ENCODE results near the gene C1orf105.
A peak's percentile ranks its signal among the peaks of the same experiment; 100 is the strongest.

The C1orf105 gene

GRCh38 chr1:172442843-172443565 lies 22.5 kb downstream of the C1orf105 start:
- ATAC-seq (replicated peaks; ENCODE audit: extremely low read depth, poor library complexity, severe bottlenecking) (peak; percentile 9), DNase-seq (ENCODE audit: low spot score in 2 of 2) (no peak)
- H3K4me3 Mint-ChIP-seq = peak overlapping the region; percentile 90
- peaks cover 48% of the 10 kb centered on the region for H3K4me1 Mint-ChIP-seq
- no peaks in the 10 kb centered on the region for H3K9me3 Mint-ChIP-seq
- no peaks in the 10 kb centered on the region for H3K27me3 Mint-ChIP-seq
- H3K27ac Mint-ChIP-seq (ENCODE audit: low read depth) = peak overlapping the region; percentile 93
- peaks cover 10% of the 10 kb centered on the region for H3K36me3 Mint-ChIP-seq (ENCODE audit: insufficient read depth)

DNA sequence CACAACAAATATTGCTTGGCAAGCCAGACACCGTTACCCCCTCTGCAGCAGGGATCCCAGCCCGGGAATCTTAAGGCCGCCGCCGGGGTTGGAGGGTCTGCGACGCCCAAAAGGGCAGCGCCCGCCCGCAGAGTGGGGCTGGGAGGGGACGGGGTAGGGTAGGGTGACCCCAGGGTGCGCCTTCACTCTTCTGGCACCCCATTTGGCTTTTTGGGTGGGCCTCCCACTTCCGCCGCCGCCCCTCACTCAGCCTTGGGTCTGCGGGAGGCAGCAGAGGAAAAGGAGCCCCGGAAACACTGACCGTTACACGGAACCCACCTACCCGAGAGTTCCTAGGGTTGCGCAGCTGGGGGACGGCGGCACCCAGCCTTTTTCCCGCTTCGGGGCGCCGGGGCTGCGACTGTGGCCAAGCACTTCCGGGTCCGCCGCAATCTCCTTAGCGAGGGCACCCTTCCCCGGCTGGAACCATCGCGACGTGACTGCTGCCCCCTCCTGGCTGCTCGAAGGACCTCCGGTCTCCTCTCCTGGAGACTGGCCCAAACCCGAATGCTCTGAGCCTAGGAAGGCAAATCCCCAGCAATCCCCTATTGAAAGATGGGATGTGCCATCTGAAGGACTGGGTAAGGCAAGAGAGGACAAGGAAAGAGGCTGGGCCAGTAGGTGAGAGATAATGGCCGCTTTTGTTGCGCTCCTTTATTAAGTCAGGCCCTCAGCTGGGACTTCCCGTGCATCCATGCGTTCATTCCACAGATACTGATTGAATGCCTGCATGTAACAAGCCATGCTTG lies 23.4 kb downstream of the C1orf105 start, which contains the start of gene PIGC:
Gene PIGC (minus strand): TSS at position 404 of the 788 bp plus-strand sequence. CDS start 1,447 bp downstream, outside the sequence.
- Mint-ChIP-seq H3K4me1 (peaks cover 48% of the 10 kb centered on the region), H3K36me3 (ENCODE audit: insufficient read depth) (peaks cover 10% of the 10 kb centered on the region), H3K27ac (ENCODE audit: low read depth) (peak within 1 kb of the TSS; percentile 93), H3K4me3 (peak within 1 kb of the TSS; percentile 90), H3K9me3 (no peaks in the 10 kb centered on the region), H3K27me3 (no peaks in the 10 kb centered on the region)
- DNase-seq (ENCODE audit: low spot score in 2 of 2) = peak; percentile 80 to 88
- ATAC-seq (replicated peaks; ENCODE audit: extremely low read depth, poor library complexity, severe bottlenecking) = peak; percentile 99

DNA sequence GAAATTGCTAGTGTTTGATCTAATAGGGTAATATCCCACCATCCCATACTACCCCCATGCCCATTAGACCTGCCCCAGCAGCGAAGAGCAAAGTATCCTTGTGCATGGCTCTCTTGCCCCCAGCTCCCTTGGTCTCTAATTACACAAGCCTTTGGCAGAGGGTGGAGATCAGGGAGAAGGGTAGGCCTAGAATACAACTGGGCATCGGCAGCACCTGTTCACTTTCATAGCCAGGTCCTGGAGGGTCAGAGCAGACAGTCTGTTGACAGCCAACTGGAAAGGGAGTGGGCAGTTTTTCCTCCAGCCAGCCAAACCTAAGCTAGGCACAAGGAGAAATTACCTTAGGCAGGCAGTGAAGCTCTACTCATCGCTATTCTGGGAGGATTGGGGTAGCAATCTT lies 26.1 kb downstream of the C1orf105 start:
- Mint-ChIP-seq H3K27ac (ENCODE audit: low read depth) (no peak overlapping the region), H3K4me1 (peaks cover 28% of the 10 kb centered on the region), H3K36me3 (ENCODE audit: insufficient read depth) (peaks cover 5% of the 10 kb centered on the region), H3K9me3 (no peaks in the 10 kb centered on the region), H3K27me3 (no peaks in the 10 kb centered on the region), H3K4me3 (no peak overlapping the region)
- ATAC-seq (replicated peaks; ENCODE audit: extremely low read depth, poor library complexity, severe bottlenecking) (no peak), DNase-seq (ENCODE audit: low spot score in 2 of 2) (no peak)

DNA sequence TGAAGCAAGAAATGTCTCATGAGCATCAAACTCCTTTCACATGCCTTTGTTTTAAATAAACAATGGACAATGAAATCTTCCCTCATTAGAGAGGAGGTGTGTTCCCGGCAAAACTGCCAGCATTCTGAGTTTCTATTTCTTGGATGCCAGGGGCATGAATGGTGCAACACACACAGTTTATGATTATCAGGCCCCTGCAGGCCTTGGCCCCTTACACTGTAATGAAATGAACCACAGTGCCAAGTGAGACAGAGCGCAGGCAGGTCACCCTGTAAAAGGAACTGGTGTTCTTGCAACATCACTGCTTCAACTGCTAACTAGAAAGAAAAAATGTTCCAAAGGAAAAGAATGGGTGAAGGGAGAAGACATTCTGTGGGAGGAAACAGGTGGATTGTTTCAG lies 27.2 kb downstream of the C1orf105 start:
- H3K27ac Mint-ChIP-seq (ENCODE audit: low read depth) = no peak overlapping the region
- DNase-seq (ENCODE audit: low spot score in 2 of 2) (no peak), ATAC-seq (replicated peaks; ENCODE audit: extremely low read depth, poor library complexity, severe bottlenecking) (no peak)
- no peak overlapping the region for H3K4me3 Mint-ChIP-seq
- H3K9me3 Mint-ChIP-seq = no peaks in the 10 kb centered on the region
- H3K36me3 Mint-ChIP-seq (ENCODE audit: insufficient read depth) = peaks cover 3% of the 10 kb centered on the region
- no peaks in the 10 kb centered on the region for H3K27me3 Mint-ChIP-seq
- H3K4me1 Mint-ChIP-seq = peaks cover 17% of the 10 kb centered on the region

- Mint-ChIP-seq H3K27ac (ENCODE audit: low read depth) (no peak overlapping the region), H3K4me1 (peaks cover 4% of the 10 kb centered on the region), H3K36me3 (ENCODE audit: insufficient read depth) (no peaks in the 10 kb centered on the region), H3K9me3 (no peaks in the 10 kb centered on the region), H3K27me3 (no peaks in the 10 kb centered on the region), H3K4me3 (no peak overlapping the region)
- no peak for DNase-seq (ENCODE audit: low spot score in 2 of 2)
- no peak for ATAC-seq (replicated peaks; ENCODE audit: extremely low read depth, poor library complexity, severe bottlenecking)
These were observed 28.6 kb downstream of the C1orf105 start for GRCh38 chr1:172448995-172449584.

DNA sequence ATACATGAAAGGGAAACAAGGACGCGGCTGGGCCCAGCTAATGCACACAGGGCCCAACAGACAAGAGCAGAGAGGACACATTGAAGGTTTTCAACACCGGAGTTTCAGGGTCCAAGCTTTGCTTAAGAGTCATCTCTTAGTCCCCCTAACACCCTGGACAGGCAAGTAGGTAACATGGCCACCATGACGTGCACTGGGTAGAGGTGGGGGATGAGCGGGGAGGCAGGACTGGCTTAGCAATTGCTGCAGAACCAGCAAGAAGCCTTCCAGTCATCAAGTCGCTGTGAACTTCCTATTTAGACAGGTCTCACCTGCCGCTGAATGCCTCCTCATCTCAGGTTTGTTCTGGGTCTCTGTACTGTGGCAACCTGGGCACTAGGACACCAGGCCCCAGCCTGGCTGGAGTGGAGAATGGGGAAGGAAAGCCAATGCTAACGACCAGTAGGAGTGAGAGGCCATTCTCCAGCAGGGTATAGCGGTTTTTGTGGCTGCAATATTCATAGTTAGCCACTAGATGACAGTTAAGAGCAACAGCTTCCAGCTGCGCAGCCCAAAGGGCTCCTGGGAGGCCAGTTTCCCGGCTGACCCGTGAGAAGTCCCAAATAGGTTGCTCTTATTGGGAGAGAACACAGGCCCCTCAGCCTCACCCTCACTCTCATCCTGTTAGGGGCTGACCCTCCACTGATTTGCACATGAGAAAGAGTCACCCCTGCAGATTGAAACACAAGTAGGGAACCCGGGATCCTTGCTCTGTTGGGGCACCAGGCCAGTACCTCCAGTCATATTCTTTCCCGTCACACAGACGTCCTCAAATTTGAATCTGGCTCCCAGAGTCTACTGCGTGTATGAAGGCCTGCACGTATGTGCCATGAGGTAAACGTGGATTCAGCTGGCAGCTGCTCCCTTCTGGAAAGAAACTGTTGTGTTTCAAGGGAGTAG lies 29.4 kb downstream of the C1orf105 start:
- H3K4me1 Mint-ChIP-seq = no peaks in the 10 kb centered on the region
- no peaks in the 10 kb centered on the region for H3K36me3 Mint-ChIP-seq (ENCODE audit: insufficient read depth)
- no peaks in the 10 kb centered on the region for H3K27me3 Mint-ChIP-seq
- no peak for DNase-seq (ENCODE audit: low spot score in 2 of 2)
- no peak overlapping the region for H3K27ac Mint-ChIP-seq (ENCODE audit: low read depth)
- peak; percentile 67 for ATAC-seq (replicated peaks; ENCODE audit: extremely low read depth, poor library complexity, severe bottlenecking)
- no peaks in the 10 kb centered on the region for H3K9me3 Mint-ChIP-seq
- H3K4me3 Mint-ChIP-seq = no peak overlapping the region

DNA sequence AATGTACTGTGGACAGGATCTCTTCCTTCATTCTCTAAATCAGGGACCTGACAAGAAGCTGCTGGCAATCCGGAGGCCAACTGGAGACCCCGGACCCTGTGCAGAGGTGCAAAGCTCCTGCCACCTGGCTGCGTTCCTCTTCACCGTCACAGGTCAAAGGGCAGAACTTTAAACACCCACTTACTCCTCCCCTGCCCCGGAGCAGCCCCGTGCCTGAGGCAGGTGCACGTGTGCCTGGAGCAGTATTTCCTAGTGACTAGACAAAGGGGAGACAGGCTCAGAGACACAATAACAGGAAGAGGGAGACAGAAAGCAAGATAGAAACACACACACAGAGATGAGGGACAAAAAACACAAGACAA lies 30.0 kb downstream of the C1orf105 start:
- Mint-ChIP-seq H3K27me3 (no peaks in the 10 kb centered on the region), H3K4me1 (no peaks in the 10 kb centered on the region), H3K27ac (ENCODE audit: low read depth) (no peak overlapping the region), H3K36me3 (ENCODE audit: insufficient read depth) (no peaks in the 10 kb centered on the region), H3K4me3 (no peak overlapping the region), H3K9me3 (no peaks in the 10 kb centered on the region)
- DNase-seq (ENCODE audit: low spot score in 2 of 2) (no peak), ATAC-seq (replicated peaks; ENCODE audit: extremely low read depth, poor library complexity, severe bottlenecking) (no peak)

- no peaks in the 10 kb centered on the region for H3K27me3 Mint-ChIP-seq
- DNase-seq (ENCODE audit: low spot score in 2 of 2) = no peak
- H3K4me1 Mint-ChIP-seq = no peaks in the 10 kb centered on the region
- no peak overlapping the region for H3K4me3 Mint-ChIP-seq
- H3K36me3 Mint-ChIP-seq (ENCODE audit: insufficient read depth) = no peaks in the 10 kb centered on the region
- no peaks in the 10 kb centered on the region for H3K9me3 Mint-ChIP-seq
- no peak for ATAC-seq (replicated peaks; ENCODE audit: extremely low read depth, poor library complexity, severe bottlenecking)
- H3K27ac Mint-ChIP-seq (ENCODE audit: low read depth) = no peak overlapping the region
These were observed 30.5 kb downstream of the C1orf105 start for GRCh38 chr1:172451002-172451443.

DNA sequence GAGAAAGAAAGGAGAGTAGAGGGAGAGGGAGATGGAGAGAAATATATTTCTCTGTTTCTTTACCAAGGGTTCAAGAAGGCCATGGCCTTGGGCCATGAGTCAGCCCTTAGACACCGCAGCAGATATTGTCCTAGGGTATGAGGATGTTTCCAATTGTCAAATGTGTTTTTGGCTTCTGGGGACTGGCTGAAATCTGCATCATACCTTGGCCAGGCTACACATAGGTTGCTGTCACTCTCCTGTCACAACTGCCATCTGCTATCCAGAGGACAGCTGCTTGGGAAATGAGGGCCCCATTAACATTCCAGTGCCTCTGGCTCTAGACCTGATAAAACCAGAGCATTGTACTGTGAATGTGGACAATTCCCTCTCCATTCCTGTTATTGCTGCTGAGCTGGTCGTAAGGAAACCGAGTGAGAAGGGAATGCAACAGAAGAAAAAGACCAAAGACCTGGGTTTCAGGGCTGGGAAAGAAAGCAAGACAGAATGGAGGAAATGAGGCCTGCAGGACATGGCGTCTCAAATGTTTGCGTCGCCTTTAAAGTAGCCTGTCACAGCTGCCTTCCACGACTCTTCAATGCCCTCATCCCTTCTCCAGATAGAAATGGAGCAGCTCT lies 32.2 kb downstream of the C1orf105 start:
- Mint-ChIP-seq H3K9me3 (no peaks in the 10 kb centered on the region), H3K36me3 (ENCODE audit: insufficient read depth) (no peaks in the 10 kb centered on the region), H3K4me1 (no peaks in the 10 kb centered on the region), H3K27me3 (no peaks in the 10 kb centered on the region), H3K27ac (ENCODE audit: low read depth) (no peak overlapping the region), H3K4me3 (no peak overlapping the region)
- ATAC-seq (replicated peaks; ENCODE audit: extremely low read depth, poor library complexity, severe bottlenecking) (no peak), DNase-seq (ENCODE audit: low spot score in 2 of 2) (no peak)

DNA sequence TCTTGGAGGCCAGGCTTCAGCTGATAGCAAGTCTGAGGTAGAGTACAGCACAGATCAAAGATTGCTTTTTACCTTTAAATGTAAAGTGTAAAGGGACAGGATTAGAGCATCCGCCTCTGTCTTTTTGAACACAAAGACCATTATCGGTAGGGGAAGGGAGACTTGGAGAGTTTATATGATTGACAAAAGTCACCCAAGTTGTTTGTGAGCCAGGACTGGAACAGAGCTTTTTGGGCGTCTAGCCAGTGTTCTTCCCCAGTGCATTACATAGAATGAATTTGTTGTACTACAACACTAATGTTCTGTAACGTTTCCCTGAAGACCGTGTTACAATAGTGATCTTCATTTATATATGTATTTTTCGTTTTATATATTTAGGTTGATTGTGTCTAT lies 32.7 kb downstream of the C1orf105 start:
- Mint-ChIP-seq H3K4me3 (no peak overlapping the region), H3K27me3 (no peaks in the 10 kb centered on the region), H3K9me3 (no peaks in the 10 kb centered on the region)

DNA sequence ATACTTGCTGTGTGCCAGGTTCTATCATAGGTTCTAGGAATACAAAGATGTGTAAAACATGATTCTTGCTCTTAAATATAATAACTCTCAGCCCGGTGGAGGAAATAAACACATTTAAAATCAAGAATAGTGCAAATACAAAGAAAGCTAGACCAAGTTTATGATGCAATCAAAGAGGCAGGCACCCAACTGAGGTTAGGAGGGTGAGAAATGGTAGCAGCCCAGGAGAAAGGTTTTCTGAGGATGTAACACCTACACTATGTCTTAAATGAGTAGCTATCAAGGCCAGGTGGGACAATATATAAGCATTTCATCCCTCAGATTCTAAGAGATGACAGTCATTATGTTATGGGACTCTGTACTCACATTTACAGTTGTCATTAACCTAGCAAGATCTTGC lies 33.1 kb downstream of the C1orf105 start:
- no peaks in the 10 kb centered on the region for H3K27me3 Mint-ChIP-seq

More for the DNA sequence above, 32.7 kb downstream of the C1orf105 start:
- ATAC-seq (replicated peaks; ENCODE audit: extremely low read depth, poor library complexity, severe bottlenecking) (no peak), DNase-seq (ENCODE audit: low spot score in 2 of 2) (no peak)
- H3K36me3 Mint-ChIP-seq (ENCODE audit: insufficient read depth) = no peaks in the 10 kb centered on the region
- H3K4me1 Mint-ChIP-seq = no peaks in the 10 kb centered on the region
- no peak overlapping the region for H3K27ac Mint-ChIP-seq (ENCODE audit: low read depth)

DNA sequence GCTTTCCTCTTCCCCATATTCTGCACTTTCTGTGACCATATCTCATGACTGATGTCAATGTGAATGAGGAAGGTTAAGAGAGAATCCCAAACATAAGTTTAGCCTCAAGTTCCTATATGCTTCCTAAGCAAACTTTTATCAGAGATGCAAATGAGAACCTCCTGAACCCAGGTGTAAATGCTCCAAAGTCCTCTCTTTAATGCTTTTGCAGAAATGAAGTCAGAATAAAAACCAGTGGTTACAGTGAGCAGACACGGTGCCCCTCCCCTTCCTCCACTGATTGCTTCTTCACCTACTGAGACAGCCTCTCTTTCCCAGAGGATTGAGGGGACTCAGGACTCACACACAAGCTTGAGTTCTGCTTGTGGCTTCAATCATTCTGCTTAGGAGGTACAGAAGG lies 35.0 kb downstream of the C1orf105 start:
- no peak overlapping the region for H3K4me3 Mint-ChIP-seq
- no peaks in the 10 kb centered on the region for H3K4me1 Mint-ChIP-seq
- no peaks in the 10 kb centered on the region for H3K27me3 Mint-ChIP-seq
- no peak for ATAC-seq (replicated peaks; ENCODE audit: extremely low read depth, poor library complexity, severe bottlenecking)
- no peak overlapping the region for H3K27ac Mint-ChIP-seq (ENCODE audit: low read depth)
- no peaks in the 10 kb centered on the region for H3K9me3 Mint-ChIP-seq
- DNase-seq (ENCODE audit: low spot score in 2 of 2) = no peak
- no peaks in the 10 kb centered on the region for H3K36me3 Mint-ChIP-seq (ENCODE audit: insufficient read depth)

More for the DNA sequence above, 33.1 kb downstream of the C1orf105 start:
- Mint-ChIP-seq H3K4me1 (no peaks in the 10 kb centered on the region), H3K27ac (ENCODE audit: low read depth) (no peak overlapping the region), H3K9me3 (no peaks in the 10 kb centered on the region), H3K36me3 (ENCODE audit: insufficient read depth) (no peaks in the 10 kb centered on the region), H3K4me3 (no peak overlapping the region)
- no peak for DNase-seq (ENCODE audit: low spot score in 2 of 2)
- ATAC-seq (replicated peaks; ENCODE audit: extremely low read depth, poor library complexity, severe bottlenecking) = no peak
